GM13976 (cell line): ENCODE results near the gene MRPL34.

Experiments
- DNase-seq: peaks from one replicate; pipeline ENCODE4 v3.0.0; 2012; ENCODE audit warnings: low spot score
- in situ Hi-C: fragments of 300-500 bp; cut with MboI; formaldehyde crosslinking; loops from one replicate; pipeline ENCODE4 v1.12.0; 2022; ENCODE audit warnings: low sequenced_read_pairs, mixed read lengths, inconsistent platforms; ENCODE audit not compliant: unreplicated experiment
- TF ChIP-seq, protein P1 (sequence below): IDR thresholded peaks from 2 replicates; pipeline ENCODE4 v1.5.1; 2012; ENCODE audit warnings: borderline replicate concordance, mild to moderate bottlenecking; ENCODE audit not compliant: insufficient read depth; ENCODE audit errors: extremely low read depth, missing control alignments, control extremely low read depth

The MRPL34 gene

DNA sequence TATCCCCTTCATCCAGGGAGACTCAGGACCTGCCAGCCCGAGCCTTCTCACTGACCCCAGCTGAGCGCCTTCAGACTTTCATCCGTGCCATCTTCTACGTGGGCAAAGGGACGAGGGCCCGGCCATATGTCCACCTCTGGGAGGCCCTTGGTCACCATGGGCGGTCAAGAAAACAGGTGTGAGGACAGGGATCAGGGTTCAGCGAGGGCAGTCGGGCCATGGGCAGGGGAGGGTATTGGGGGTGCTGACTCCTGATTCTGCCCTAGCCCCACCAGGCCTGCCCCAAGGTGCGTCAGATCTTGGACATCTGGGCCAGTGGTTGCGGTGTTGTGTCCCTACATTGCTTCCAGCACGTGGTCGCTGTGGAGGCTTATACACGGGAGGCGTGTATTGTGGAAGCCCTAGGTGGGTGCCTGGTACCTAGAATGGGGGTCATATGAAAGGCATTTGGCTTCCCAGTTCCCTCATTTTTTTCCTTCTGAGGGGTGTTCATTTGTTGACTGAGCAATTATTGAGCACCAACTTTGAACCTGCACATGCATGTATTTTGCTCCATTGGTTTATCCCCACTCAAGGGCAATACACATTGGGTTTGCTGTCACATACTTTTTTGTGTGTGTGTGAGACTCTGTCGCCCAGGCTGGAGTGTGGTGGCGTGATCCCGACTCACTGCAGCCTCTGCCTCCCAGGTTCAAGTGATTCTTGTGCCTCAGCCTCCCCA, 20.1 kb upstream of the MRPL34 start:
- DNase-seq = no peak
- in situ Hi-C loops = loop anchor here (10.0 kb wide), 1 partner anchor 221 kb away; no protein-coding TSS in a partner anchor
- TF ChIP-seq, protein P1, sequence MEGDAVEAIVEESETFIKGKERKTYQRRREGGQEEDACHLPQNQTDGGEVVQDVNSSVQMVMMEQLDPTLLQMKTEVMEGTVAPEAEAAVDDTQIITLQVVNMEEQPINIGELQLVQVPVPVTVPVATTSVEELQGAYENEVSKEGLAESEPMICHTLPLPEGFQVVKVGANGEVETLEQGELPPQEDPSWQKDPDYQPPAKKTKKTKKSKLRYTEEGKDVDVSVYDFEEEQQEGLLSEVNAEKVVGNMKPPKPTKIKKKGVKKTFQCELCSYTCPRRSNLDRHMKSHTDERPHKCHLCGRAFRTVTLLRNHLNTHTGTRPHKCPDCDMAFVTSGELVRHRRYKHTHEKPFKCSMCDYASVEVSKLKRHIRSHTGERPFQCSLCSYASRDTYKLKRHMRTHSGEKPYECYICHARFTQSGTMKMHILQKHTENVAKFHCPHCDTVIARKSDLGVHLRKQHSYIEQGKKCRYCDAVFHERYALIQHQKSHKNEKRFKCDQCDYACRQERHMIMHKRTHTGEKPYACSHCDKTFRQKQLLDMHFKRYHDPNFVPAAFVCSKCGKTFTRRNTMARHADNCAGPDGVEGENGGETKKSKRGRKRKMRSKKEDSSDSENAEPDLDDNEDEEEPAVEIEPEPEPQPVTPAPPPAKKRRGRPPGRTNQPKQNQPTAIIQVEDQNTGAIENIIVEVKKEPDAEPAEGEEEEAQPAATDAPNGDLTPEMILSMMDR = no peak

DNA sequence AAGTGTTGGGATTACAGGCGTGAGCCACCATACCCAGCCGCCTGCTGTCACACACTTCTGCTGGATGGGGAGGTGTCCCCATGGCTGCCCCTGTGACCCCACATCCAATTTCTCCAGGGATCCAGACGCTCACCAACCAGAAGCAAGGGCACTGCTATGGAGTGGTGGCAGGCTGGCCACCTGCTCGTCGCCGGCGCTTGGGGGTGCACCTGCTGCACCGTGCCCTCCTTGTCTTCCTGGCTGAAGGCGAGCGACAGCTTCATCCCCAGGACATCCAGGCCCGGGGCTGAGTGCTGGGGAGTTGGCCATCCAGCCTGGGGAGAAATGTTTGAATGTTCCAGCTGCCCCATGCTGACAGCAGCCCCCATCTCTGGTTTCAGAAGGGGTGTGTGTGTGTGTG, 19.4 kb upstream of the MRPL34 start:
- no peak for DNase-seq
- in situ Hi-C loops = loop anchor here (10.0 kb wide), 1 partner anchor 221 kb away; no protein-coding TSS in a partner anchor
- TF ChIP-seq, protein P1 = no peak

DNA sequence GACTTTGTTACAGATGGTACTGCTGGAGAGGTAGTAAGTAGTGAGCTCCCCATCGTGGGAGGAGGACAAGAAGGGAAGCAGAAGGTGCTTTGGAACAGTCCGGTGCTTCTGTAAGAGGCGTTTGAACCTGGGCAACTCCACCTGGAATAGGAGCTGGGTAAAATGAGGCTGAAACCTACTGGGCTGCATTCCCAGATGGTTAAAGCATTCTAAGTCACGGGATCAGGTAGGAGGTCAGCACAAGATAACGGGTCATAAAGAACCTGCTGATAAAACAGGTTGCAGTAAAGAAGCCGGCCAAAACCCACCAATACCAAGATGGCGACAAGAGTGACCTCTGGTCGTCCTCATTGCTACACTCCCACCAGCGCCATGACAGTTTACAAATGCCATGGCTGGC, 18.9 kb upstream of the MRPL34 start:
- no peak for DNase-seq
- in situ Hi-C loops = loop anchor here (10.0 kb wide), 1 partner anchor 222 kb away; no protein-coding TSS in a partner anchor
- TF ChIP-seq, protein P1 = no peak

DNA sequence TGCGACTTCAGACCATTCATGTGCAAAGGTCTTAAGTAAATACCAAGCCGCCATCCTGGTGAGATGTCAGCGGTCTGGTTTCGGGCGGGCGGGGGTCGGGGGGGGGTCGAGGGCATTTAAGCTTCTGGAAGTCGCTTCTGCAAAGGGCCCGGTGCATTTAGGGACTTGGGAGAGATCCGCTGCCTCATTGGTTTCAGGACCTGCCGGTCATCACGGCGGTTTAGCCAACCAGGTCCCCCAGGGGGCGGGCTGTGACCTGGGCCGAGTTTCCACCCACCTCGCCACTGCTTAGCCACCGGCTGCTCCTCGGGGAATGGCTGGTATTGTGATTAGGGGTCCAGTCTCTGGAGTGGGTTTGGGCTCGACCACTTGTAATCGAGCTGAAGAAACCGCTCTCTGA, 16.2 kb upstream of the MRPL34 start:
- peak; percentile 86 for DNase-seq
- in situ Hi-C loops = loop anchor here (10.0 kb wide), 1 partner anchor 225 kb away; no protein-coding TSS in a partner anchor
- TF ChIP-seq, protein P1 = no peak

DNA sequence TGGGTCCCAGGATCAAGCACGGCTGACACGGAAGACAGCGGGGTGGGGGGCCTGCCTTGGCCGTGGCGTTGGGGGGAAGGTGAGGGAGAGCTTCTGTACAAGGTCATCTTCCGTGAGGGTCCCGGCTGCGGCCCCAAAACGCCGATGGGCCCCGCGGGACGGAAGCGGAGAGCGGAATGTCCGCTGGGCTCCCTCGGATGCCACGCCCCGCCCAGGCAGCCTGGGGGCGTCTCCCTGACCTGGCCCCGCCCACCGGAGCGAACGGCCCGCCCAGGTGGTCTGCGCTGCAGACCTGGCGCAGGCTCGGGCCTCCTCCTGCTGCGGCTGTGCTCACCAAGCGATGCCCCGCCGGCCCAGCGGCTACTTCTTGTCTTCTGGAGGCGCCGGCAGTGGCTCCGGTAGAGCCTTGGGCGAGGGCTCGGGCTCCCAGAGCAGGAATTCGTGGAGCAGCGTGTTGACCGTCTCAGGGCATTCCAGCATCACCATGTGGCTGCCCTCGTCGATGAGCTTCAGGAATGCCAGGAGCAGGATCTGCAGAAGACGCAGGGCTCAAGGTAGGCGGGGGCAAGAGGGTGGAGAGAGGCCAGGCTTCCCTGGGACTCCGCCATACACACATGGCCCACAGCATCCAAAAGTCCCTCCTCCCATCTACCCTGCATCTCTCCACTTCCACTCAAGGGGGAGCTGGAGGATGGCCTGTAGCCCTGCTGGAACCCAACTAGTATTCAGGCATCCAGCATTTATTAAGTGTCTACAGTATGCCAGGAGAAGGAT, 13.2 kb upstream of the MRPL34 start:
- TF ChIP-seq, protein P1 = peak; percentile 85
- in situ Hi-C loops = loop anchor here (10.0 kb wide), 1 partner anchor 92 kb away; no protein-coding TSS in a partner anchor
- peak; percentile 98 for DNase-seq

DNA sequence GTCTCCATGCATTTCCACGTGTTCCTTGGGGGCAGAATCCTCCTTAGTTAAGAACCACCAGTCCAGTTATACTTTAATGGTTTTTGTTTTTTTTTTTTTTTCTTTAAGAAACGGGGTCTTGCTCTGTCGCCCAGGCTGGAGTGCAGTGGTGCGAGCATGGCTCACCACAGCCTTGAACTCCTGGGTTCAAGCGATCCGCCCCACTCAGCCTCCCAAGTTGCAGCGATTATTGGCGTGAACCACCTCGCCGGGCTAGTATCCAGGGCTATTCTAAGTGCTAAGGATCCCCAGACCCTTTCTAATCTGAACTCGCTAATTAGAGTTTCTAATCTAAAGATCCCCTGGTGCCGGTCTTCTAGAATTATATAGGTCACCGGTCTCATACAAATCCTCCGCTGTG, 12.1 kb upstream of the MRPL34 start:
- in situ Hi-C loops = loop anchor here (10.0 kb wide), 1 partner anchor 91 kb away; no protein-coding TSS in a partner anchor
- TF ChIP-seq, protein P1 = no peak
- DNase-seq = no peak
